Loucy (cell line): ENCODE measurements around the gene GABRR3.

ENCODE experiments used
- H2AFZ ChIP-seq: fragments of 200-600 bp; sonication (generic); 2 replicates; pipeline ENCODE4 v1.6.0; 2016; ENCODE audit warnings: antibody characterized with exemption, mild to moderate bottlenecking, low read length, moderate library complexity
- H3F3A ChIP-seq: fragments of 200-600 bp; 2 replicates; pipeline ENCODE4 v1.6.0; 2016; ENCODE audit warnings: antibody characterized with exemption, low read depth, mild to moderate bottlenecking
- H3K27me3 ChIP-seq: fragments of 200-600 bp; sonication (generic); 2 replicates; pipeline ENCODE4 v1.6.1; 2014; ENCODE audit warnings: low read length, mild to moderate bottlenecking; ENCODE audit not compliant: insufficient read depth, poor library complexity, severe bottlenecking
- H3K36me3 ChIP-seq: fragments of 200-600 bp; sonication (generic); 2 replicates; pipeline ENCODE4 v1.6.1; 2016; ENCODE audit warnings: low read length; ENCODE audit not compliant: insufficient read depth
- H3K4me1 ChIP-seq: fragments of 200-600 bp; sonication (generic); 2 replicates; pipeline ENCODE4 v1.5.1; 2014; ENCODE audit warnings: low read length, mild to moderate bottlenecking; ENCODE audit not compliant: insufficient read depth, poor library complexity, severe bottlenecking
- H3K4me2 ChIP-seq: fragments of 200-600 bp; sonication (generic); 2 replicates; pipeline ENCODE4 v1.6.0; 2014; ENCODE audit warnings: antibody characterized with exemption, low read length, low read depth, mild to moderate bottlenecking; ENCODE audit not compliant: poor library complexity, severe bottlenecking
- H3K4me3 ChIP-seq: fragments of 200-600 bp; sonication (generic); 2 replicates; pipeline ENCODE4 v1.5.1; 2014; ENCODE audit warnings: low read length, mild to moderate bottlenecking, mixed read lengths; ENCODE audit not compliant: poor library complexity, severe bottlenecking
- H3K79me2 ChIP-seq: fragments of 200-600 bp; sonication (generic); 2 replicates; pipeline ENCODE4 v1.6.1; 2014; ENCODE audit warnings: low read length; ENCODE audit not compliant: insufficient read depth
- H3K9ac ChIP-seq: fragments of 200-600 bp; sonication (generic); 2 replicates; pipeline ENCODE4 v1.6.0; 2014; ENCODE audit warnings: mild to moderate bottlenecking, low read depth, low read length, moderate library complexity; ENCODE audit not compliant: poor library complexity, severe bottlenecking
- H3K9me2 ChIP-seq: fragments of 200-600 bp; sonication (generic); replicated peaks from 2 replicates; pipeline ENCODE4 v1.6.1; 2016; ENCODE audit warnings: low read depth, low read length, mixed read lengths
- H3K9me3 ChIP-seq: fragments of 200-600 bp; sonication (generic); 2 replicates; pipeline ENCODE4 v1.6.1; 2014; ENCODE audit warnings: mild to moderate bottlenecking, antibody characterized with exemption, low read length, low read depth; ENCODE audit not compliant: insufficient read depth
- H4K20me1 ChIP-seq: fragments of 200-600 bp; sonication (generic); 2 replicates; pipeline ENCODE4 v1.6.0; 2014; ENCODE audit warnings: antibody characterized with exemption, low read length, mild to moderate bottlenecking; ENCODE audit not compliant: insufficient read depth, poor library complexity, severe bottlenecking
- EZH2phosphoT487 ChIP-seq: fragments of 200-600 bp; IDR thresholded peaks from 2 replicates; pipeline ENCODE4 v1.6.1; 2018; ENCODE audit warnings: antibody characterized with exemption, mild to moderate bottlenecking, moderate library complexity, borderline replicate concordance
- TF ChIP-seq, protein P1 (sequence below): fragments of 200-600 bp; sonication (generic); conservative IDR thresholded peaks from 2 replicates; pipeline ENCODE4 v1.5.1; 2014; ENCODE audit warnings: mild to moderate bottlenecking, antibody characterized with exemption, low read length

GABRR3 gene

DNA sequence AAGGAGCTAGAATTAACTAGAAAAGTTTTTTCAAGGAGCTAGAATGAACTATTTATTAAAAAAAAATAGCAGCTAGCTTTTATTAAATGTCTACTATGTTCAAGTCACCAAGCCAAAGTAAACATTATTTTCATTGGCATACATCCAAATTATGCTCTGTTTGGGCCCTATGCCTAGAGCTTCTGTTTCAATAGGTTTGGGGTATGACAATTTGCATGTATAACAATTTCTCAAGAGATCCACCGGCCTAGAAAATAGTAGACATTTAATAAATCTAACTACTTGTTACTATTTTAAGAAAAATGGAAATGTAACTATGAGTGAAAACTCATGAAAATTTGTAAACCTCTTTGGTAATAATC is 8.0 kb downstream of the GABRR3 start:
- Histone ChIP-seq H3K9me3 (no peaks in the 10 kb centered on the region), H3K4me3 (no peak overlapping the region), H3K4me2 (no peak overlapping the region), H3K27me3 (no peaks in the 10 kb centered on the region), H4K20me1 (no peaks in the 10 kb centered on the region), H2AFZ (no peak overlapping the region), H3F3A (no peaks in the 10 kb centered on the region), H3K9me2 (no peaks in the 10 kb centered on the region), H3K9ac (no peak overlapping the region), H3K79me2 (no peaks in the 10 kb centered on the region), H3K36me3 (no peaks in the 10 kb centered on the region), H3K4me1 (peaks cover 10% of the 10 kb centered on the region)
- TF ChIP-seq EZH2phosphoT487: no peak
- TF ChIP-seq, protein P1, sequence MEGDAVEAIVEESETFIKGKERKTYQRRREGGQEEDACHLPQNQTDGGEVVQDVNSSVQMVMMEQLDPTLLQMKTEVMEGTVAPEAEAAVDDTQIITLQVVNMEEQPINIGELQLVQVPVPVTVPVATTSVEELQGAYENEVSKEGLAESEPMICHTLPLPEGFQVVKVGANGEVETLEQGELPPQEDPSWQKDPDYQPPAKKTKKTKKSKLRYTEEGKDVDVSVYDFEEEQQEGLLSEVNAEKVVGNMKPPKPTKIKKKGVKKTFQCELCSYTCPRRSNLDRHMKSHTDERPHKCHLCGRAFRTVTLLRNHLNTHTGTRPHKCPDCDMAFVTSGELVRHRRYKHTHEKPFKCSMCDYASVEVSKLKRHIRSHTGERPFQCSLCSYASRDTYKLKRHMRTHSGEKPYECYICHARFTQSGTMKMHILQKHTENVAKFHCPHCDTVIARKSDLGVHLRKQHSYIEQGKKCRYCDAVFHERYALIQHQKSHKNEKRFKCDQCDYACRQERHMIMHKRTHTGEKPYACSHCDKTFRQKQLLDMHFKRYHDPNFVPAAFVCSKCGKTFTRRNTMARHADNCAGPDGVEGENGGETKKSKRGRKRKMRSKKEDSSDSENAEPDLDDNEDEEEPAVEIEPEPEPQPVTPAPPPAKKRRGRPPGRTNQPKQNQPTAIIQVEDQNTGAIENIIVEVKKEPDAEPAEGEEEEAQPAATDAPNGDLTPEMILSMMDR: no peak

GRCh38 chr3:98026425-98027084 is 8.6 kb downstream of the GABRR3 start:
- no peaks in the 10 kb centered on the region for H3K9me2 ChIP-seq
- H3K4me2 ChIP-seq: no peak overlapping the region
- no peaks in the 10 kb centered on the region for H4K20me1 ChIP-seq
- H3K9me3 ChIP-seq: no peaks in the 10 kb centered on the region
- no peaks in the 10 kb centered on the region for H3F3A ChIP-seq
- no peak overlapping the region for H3K4me3 ChIP-seq
- TF ChIP-seq, protein P1: no peak
- no peak for TF ChIP-seq EZH2phosphoT487
- H3K79me2 ChIP-seq: no peaks in the 10 kb centered on the region
- H2AFZ ChIP-seq: no peak overlapping the region
- no peak overlapping the region for H3K9ac ChIP-seq
- no peaks in the 10 kb centered on the region for H3K27me3 ChIP-seq
- peaks cover 10% of the 10 kb centered on the region for H3K4me1 ChIP-seq
- no peaks in the 10 kb centered on the region for H3K36me3 ChIP-seq

GRCh38 chr3:98025392-98025945 is 9.6 kb downstream of the GABRR3 start:
- H3K9me3 ChIP-seq: no peaks in the 10 kb centered on the region
- H3K4me3 ChIP-seq: no peak overlapping the region
- no peaks in the 10 kb centered on the region for H3K27me3 ChIP-seq
- H3K4me2 ChIP-seq: no peak overlapping the region
- H3K79me2 ChIP-seq: no peaks in the 10 kb centered on the region
- no peak overlapping the region for H3K9ac ChIP-seq
- no peaks in the 10 kb centered on the region for H3F3A ChIP-seq
- peaks cover 10% of the 10 kb centered on the region for H3K4me1 ChIP-seq
- no peak overlapping the region for H2AFZ ChIP-seq
- TF ChIP-seq, protein P1: no peak
- no peak for TF ChIP-seq EZH2phosphoT487
- H4K20me1 ChIP-seq: no peaks in the 10 kb centered on the region
- H3K9me2 ChIP-seq: no peaks in the 10 kb centered on the region
- H3K36me3 ChIP-seq: no peaks in the 10 kb centered on the region
